GM12873 (cell line): ENCODE results near the gene PLPPR1.

Source experiments
- TF ChIP-seq, protein P1 (sequence below): IDR thresholded peaks from 2 replicates; pipeline ENCODE4 v1.5.1; 2012; ENCODE audit warnings: low read depth, mild to moderate bottlenecking, moderate library complexity, low read length, control low read depth; ENCODE audit not compliant: insufficient read depth; ENCODE audit errors: missing control alignments

The PLPPR1 gene

GRCh38 chr9:101264727-101265126 is 236.2 kb downstream of the PLPPR1 start:
- TF ChIP-seq, protein P1, sequence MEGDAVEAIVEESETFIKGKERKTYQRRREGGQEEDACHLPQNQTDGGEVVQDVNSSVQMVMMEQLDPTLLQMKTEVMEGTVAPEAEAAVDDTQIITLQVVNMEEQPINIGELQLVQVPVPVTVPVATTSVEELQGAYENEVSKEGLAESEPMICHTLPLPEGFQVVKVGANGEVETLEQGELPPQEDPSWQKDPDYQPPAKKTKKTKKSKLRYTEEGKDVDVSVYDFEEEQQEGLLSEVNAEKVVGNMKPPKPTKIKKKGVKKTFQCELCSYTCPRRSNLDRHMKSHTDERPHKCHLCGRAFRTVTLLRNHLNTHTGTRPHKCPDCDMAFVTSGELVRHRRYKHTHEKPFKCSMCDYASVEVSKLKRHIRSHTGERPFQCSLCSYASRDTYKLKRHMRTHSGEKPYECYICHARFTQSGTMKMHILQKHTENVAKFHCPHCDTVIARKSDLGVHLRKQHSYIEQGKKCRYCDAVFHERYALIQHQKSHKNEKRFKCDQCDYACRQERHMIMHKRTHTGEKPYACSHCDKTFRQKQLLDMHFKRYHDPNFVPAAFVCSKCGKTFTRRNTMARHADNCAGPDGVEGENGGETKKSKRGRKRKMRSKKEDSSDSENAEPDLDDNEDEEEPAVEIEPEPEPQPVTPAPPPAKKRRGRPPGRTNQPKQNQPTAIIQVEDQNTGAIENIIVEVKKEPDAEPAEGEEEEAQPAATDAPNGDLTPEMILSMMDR: no peak

GRCh38 chr9:101265261-101265660 is 236.7 kb downstream of the PLPPR1 start:
- TF ChIP-seq, protein P1: no peak

GRCh38 chr9:101268426-101268825 is 239.9 kb downstream of the PLPPR1 start:
- TF ChIP-seq, protein P1: no peak

GRCh38 chr9:101269591-101270283 is 241.2 kb downstream of the PLPPR1 start:
- TF ChIP-seq, protein P1: no peak

GRCh38 chr9:101270302-101270701 is 241.8 kb downstream of the PLPPR1 start:
- TF ChIP-seq, protein P1: no peak

DNA sequence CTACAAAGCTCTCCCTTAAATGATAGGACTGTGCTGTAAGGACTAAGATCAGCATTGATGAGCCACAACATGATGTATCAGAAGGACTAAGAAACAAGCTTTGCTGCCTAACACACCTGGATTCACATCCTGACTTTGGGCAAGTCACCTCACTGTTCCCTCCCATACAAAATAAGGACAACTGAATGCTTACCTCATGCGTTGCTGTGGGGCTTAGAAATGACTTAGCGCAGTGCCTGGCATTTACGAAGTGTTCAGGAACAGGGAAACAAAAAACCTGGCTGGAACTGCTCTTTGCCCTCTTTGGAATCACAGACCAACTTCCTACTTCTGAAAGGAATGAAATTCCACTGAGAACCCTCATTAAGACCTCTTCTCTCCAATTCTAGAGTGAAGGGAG is 242.6 kb downstream of the PLPPR1 start:
- TF ChIP-seq, protein P1: no peak

DNA sequence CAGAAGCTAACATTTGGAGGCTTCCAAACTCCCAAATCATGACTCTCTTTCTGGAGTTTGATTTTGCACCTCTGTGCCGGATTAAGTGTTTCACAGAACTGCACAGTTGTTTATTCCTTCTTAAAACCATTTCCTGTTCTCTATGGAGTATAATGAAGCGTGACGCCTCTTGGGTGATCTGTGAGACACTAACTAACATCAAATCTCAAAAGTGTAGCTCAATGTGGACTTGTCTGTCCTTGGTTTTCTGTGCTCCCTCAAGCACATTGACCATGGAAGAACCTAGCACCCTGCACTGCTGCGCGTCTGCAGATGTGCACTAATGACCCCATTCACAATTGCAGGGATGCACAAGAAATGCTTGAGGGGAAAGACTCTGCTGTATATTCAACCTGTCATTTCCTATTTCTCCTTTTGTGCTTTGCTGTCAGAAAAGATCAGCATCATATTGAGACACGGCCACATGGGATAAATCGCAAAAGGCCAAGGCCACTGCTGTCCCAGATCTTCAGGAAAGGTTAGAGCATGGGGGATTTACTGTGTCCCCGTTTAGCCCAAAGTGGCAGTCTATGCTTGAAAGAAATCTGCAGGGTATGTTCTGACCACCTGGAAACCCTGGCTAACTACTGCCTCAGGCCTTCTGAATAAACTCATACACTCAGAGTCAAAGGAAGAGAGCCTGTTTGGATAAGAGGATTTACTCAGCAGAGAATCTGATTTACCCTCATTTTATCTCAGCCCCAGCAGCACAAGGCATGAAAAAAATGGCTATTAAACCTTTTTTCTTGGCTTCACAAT is 246.6 kb downstream of the PLPPR1 start:
- TF ChIP-seq, protein P1: no peak
